T-helper 17 cell (primary cell): ENCODE data around the gene TANGO2. TPM values are rescaled to one million over a fixed set of nuclear protein-coding genes. Genes with fewer than 3 reads are reported as not detected.

Experiments
- ATAC-seq: fragments of 150-1000 bp; cut with Tn5 transposase; 2 replicates; pipeline ENCODE4 v1.10.0; 2021; ENCODE audit warnings: mild to moderate bottlenecking, moderate library complexity
- DNase-seq, 3 donors: peaks; one replicate each; pipeline versions ENCODE4 v3.0.0 to v3.0.0-alpha.2; 2020 to 2021
- H3K9me3 ChIP-seq: one replicate; pipeline ENCODE4 v1.7.0; 2013; ENCODE audit warnings: low read length, mild to moderate bottlenecking; ENCODE audit not compliant: control insufficient read depth, poor library complexity, severe bottlenecking
- H3K27ac Mint-ChIP-seq: one replicate; pipeline ENCODE4 v1.8.0; 2022; ENCODE audit warnings: mild to moderate bottlenecking, moderate library complexity, mixed read lengths
- H3K27me3 Mint-ChIP-seq: one replicate; pipeline ENCODE4 v1.8.0; 2022; ENCODE audit warnings: mixed read lengths
- H3K36me3 Mint-ChIP-seq: one replicate; pipeline ENCODE4 v1.8.0; 2022; ENCODE audit warnings: low read depth, mixed read lengths
- H3K4me1 Mint-ChIP-seq: one replicate; pipeline ENCODE4 v1.8.0; 2022; ENCODE audit warnings: mild to moderate bottlenecking, mixed read lengths
- H3K4me3 Mint-ChIP-seq: one replicate; pipeline ENCODE4 v1.8.0; 2022; ENCODE audit warnings: mild to moderate bottlenecking, moderate library complexity, mixed read lengths
- total RNA-seq, 4 donors: library from RNA in 2 of 4; stranded (reverse) in 2 of 4; gene quantifications; one replicate each; pipeline ENCODE4 v1.2.3 and lab custom pipeline; 2022 to 2026

TANGO2 gene
- total RNA-seq, 2 donors from 2014 or later: 31.7 to 44.3 TPM

GRCh38 chr22:19995611-19996339 is 25.1 kb upstream of the TANGO2 start:
- Mint-ChIP-seq H3K27ac (no peak overlapping the region), H3K36me3 (no peaks in the 10 kb centered on the region), H3K4me1 (peaks cover 5% of the 10 kb centered on the region), H3K27me3 (no peaks in the 10 kb centered on the region), H3K4me3 (no peak overlapping the region)
- no peaks in the 10 kb centered on the region for H3K9me3 ChIP-seq
- DNase-seq (no peak), ATAC-seq (no peak)

DNA sequence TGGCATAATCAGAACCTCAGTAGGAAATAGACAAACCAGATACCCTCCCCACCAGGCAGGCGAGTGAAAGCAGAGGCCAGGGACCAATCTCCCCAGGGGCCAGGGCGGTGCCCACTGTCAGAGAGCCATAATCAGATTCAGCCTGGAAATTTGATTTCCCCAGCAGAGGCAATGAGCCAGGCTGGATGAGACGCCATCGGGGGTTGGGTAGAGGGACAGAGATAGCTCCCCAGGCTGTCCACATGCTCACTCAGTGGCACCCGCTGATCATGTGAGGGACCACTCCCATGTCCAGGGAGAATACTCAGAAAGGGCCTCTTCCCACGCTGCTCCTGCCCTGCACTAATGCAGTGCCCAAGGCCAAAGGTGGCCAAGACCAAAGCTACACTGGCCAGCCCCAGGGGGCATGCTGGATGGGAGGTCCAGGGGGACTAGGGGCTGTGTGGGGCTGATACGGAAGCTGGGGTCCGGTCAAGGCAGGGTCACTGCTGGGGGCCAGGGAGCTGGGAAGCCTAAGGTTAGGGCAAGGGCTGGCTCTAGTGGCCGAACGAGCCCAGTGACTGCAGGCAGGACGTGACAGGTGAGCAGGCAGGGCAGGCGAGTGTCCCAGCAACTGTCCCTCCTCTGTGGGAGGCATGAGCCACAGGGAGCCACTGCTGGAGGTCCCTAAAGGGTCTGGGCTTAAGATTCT is 24.1 kb upstream of the TANGO2 start:
- no peak overlapping the region for H3K4me3 Mint-ChIP-seq
- no peaks in the 10 kb centered on the region for H3K36me3 Mint-ChIP-seq
- H3K27ac Mint-ChIP-seq: no peak overlapping the region
- ATAC-seq (no peak), DNase-seq (no peak)
- no peaks in the 10 kb centered on the region for H3K27me3 Mint-ChIP-seq
- H3K4me1 Mint-ChIP-seq: peaks cover 5% of the 10 kb centered on the region
- H3K9me3 ChIP-seq: no peaks in the 10 kb centered on the region

- Mint-ChIP-seq H3K4me3 (no peak overlapping the region), H3K27ac (no peak overlapping the region), H3K27me3 (no peaks in the 10 kb centered on the region), H3K36me3 (no peaks in the 10 kb centered on the region), H3K4me1 (peaks cover 5% of the 10 kb centered on the region)
- no peak for DNase-seq
- H3K9me3 ChIP-seq: no peaks in the 10 kb centered on the region
- ATAC-seq: no peak
These were observed 23.2 kb upstream of the TANGO2 start for GRCh38 chr22:19997561-19998231.

DNA sequence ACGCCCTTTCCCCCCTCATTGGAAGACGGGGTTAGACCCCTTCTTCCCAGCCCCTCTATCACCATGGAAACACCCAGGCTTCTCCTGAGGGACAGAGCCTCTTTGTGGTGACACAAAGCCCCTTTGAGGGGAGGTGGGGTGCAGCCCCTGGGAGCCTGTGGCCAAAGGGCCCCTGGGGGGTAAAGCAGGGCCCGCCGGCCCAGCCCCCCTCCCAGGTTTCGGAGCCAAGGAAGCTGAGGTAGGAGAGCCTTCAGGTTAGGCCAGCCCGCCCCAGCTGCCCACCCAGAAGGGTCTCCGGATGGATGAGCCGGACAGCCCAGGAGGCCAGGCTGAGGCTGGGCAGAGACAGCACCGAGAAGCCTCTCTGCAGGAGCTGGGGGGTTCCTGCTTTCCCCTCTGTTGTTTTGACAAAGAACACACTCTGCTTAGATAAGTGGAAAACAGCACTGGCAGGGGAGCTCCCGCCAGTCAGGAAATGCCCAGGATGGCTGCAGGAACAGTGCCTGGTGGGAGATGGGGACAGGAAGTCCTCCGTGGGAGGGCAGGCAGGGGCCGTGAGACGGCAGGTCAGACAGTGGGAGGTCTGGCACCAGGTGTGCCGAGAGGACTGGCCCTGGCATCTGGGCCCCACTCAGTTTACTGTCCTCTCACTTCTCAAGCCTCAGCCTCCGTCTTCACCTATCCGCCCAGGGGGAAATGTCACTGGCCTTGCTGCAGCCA is 22.5 kb upstream of the TANGO2 start:
- H3K36me3 Mint-ChIP-seq: no peaks in the 10 kb centered on the region
- ATAC-seq (no peak), DNase-seq (no peak)
- H3K9me3 ChIP-seq: peaks cover 2% of the 10 kb centered on the region
- no peak overlapping the region for H3K27ac Mint-ChIP-seq
- no peak overlapping the region for H3K4me3 Mint-ChIP-seq
- no peaks in the 10 kb centered on the region for H3K27me3 Mint-ChIP-seq
- peaks cover 5% of the 10 kb centered on the region for H3K4me1 Mint-ChIP-seq

DNA sequence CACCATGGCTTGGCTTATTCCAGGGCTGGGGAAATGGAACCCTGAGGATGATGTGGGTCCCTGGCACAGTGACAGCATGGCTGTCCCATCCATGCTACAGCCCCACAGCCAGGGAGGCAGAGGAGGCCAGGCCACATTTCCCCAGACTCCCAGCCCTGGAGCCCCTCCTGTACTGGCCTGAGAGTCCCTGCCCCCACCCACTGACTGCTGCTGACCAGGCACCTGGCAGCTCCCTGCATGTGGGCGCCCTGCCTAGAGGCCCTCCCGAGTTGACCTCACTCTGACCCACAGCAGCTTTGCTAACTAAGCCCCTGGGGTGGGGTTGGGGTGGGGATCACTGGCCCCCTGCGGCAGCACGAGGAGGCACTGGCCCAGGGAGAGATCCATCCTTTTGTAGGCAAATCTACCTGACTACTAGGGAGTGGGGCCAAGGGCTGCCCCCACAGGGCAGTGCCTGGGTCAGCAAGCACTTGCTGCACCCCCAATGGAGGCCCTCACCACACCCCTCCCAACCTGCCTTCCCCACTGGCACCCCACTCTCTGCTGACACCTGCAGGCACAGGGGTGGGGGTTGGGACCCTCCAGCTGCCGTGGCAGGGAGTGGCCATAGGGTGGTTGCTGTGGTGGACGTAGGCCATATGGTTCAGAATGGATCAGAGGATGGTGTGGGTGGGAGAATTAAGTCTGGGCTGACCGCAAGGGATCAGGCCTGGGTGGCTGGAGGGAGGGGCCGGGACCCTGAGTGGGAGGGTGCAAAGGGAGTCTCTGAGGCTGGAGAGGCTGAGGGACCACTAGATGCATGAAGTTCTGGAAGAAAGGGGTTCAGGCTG is 21.7 kb upstream of the TANGO2 start:
- no peak overlapping the region for H3K27ac Mint-ChIP-seq
- H3K4me1 Mint-ChIP-seq: peaks cover 3% of the 10 kb centered on the region
- DNase-seq: no peak

GRCh38 chr22:20000246-20001081 is 20.4 kb upstream of the TANGO2 start:
- DNase-seq (no peak), ATAC-seq (no peak)
- Mint-ChIP-seq H3K4me3 (no peak overlapping the region), H3K4me1 (no peaks in the 10 kb centered on the region), H3K27me3 (no peaks in the 10 kb centered on the region), H3K36me3 (no peaks in the 10 kb centered on the region), H3K27ac (no peak overlapping the region)
- peaks cover 2% of the 10 kb centered on the region for H3K9me3 ChIP-seq

More for the DNA sequence above, 21.7 kb upstream of the TANGO2 start:
- Mint-ChIP-seq H3K4me3 (no peak overlapping the region), H3K27me3 (no peaks in the 10 kb centered on the region), H3K36me3 (no peaks in the 10 kb centered on the region)
- H3K9me3 ChIP-seq: peaks cover 2% of the 10 kb centered on the region
- ATAC-seq: no peak

DNA sequence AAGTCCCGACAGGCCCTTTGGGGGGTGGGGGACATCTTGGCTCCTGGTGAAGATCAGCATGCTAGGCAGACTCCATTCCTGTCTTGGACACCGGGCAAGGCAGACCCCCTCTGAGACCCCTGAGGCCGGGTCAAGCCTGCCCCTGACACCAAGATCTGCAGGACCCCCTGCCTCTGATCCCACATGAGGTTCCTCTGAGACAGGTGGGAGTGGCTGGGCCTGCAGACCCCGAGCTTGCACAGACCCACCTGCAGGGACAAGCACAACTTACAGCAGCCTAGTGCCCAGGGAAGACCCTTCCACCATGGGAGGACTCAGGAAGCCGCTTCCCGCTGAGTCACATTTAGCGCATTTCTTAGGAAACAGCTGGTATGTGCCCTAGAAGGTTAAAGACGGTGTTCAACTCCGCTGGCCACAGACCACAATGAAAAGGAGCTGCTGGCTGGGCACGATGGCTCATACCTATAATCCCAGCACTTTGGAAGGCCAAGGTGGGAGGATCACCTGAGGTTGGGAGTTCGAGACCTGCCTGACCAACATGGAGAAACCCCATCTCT is 19.8 kb upstream of the TANGO2 start:
- no peak for ATAC-seq
- Mint-ChIP-seq H3K36me3 (no peaks in the 10 kb centered on the region), H3K27me3 (no peaks in the 10 kb centered on the region), H3K4me3 (no peak overlapping the region), H3K27ac (no peak overlapping the region), H3K4me1 (no peaks in the 10 kb centered on the region)
- no peak for DNase-seq
- peaks cover 2% of the 10 kb centered on the region for H3K9me3 ChIP-seq

GRCh38 chr22:20002128-20002527 is 18.8 kb upstream of the TANGO2 start:
- H3K4me1 Mint-ChIP-seq: no peaks in the 10 kb centered on the region
- no peaks in the 10 kb centered on the region for H3K36me3 Mint-ChIP-seq
- no peak for ATAC-seq
- H3K9me3 ChIP-seq: peaks cover 2% of the 10 kb centered on the region
- H3K4me3 Mint-ChIP-seq: no peak overlapping the region
- no peak overlapping the region for H3K27ac Mint-ChIP-seq
- no peak for DNase-seq
- H3K27me3 Mint-ChIP-seq: no peaks in the 10 kb centered on the region

GRCh38 chr22:20002636-20003035 is 18.3 kb upstream of the TANGO2 start:
- ATAC-seq (no peak), DNase-seq (no peak)
- Mint-ChIP-seq H3K27me3 (no peaks in the 10 kb centered on the region), H3K27ac (no peak overlapping the region), H3K36me3 (no peaks in the 10 kb centered on the region), H3K4me3 (no peak overlapping the region), H3K4me1 (no peaks in the 10 kb centered on the region)
- peaks cover 2% of the 10 kb centered on the region for H3K9me3 ChIP-seq

DNA sequence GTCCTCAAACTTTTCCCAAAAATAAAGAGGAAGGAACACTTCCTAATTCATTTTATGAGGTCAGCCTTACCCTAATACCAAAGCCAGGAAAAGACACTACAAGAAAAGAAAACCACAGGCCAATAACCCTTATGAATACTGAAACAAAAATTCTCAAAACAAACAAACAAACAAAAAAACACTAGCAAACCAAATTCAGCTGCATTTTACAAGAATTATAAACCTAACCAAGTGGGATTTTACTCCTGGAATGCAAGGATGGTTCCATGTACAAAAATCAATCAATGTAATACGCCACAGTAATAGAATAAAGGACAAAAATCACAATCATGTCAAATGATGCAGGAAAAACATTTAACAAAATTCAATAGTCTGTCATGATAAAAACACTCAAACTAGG is 17.6 kb upstream of the TANGO2 start:
- Mint-ChIP-seq H3K4me3 (no peak overlapping the region), H3K36me3 (no peaks in the 10 kb centered on the region)
- no peak for ATAC-seq

GRCh38 chr22:20004464-20004863 is 16.4 kb upstream of the TANGO2 start:
- ATAC-seq: no peak
- Mint-ChIP-seq H3K36me3 (no peaks in the 10 kb centered on the region), H3K4me1 (peaks cover 3% of the 10 kb centered on the region), H3K27ac (no peak overlapping the region), H3K4me3 (no peak overlapping the region), H3K27me3 (no peaks in the 10 kb centered on the region)
- peaks cover 2% of the 10 kb centered on the region for H3K9me3 ChIP-seq
- DNase-seq: no peak

More for the DNA sequence above, 17.6 kb upstream of the TANGO2 start:
- no peak for DNase-seq
- Mint-ChIP-seq H3K27ac (no peak overlapping the region), H3K27me3 (no peaks in the 10 kb centered on the region), H3K4me1 (no peaks in the 10 kb centered on the region)
- peaks cover 2% of the 10 kb centered on the region for H3K9me3 ChIP-seq
